DOHH2 (cell line): ENCODE results near the gene SPRR1A.

Experiments used
- H3F3A ChIP-seq: fragments of 200-600 bp; sonication (generic), shearing (Covaris generic); 2 replicates; pipeline ENCODE4 v1.6.0; 2016; ENCODE audit warnings: antibody characterized with exemption, mild to moderate bottlenecking; ENCODE audit not compliant: control insufficient read depth, insufficient read depth
- H3K27ac ChIP-seq: fragments of 200-600 bp; sonication (generic); 2 replicates; pipeline ENCODE4 v1.5.1; 2014; ENCODE audit warnings: low read depth, mild to moderate bottlenecking, low read length, moderate library complexity
- H3K27me3 ChIP-seq: fragments of 200-600 bp; sonication (generic); 2 replicates; pipeline ENCODE4 v1.6.1; 2014; ENCODE audit warnings: mild to moderate bottlenecking, low read length, mixed read lengths; ENCODE audit not compliant: control insufficient read depth
- H3K36me3 ChIP-seq: fragments of 200-600 bp; sonication (generic); 2 replicates; pipeline ENCODE4 v1.6.1; 2014; ENCODE audit warnings: mild to moderate bottlenecking, low read length, moderate library complexity, mixed read lengths; ENCODE audit not compliant: control insufficient read depth
- H3K4me1 ChIP-seq: fragments of 200-600 bp; sonication (generic); 2 replicates; pipeline ENCODE4 v1.6.1; 2014; ENCODE audit warnings: mild to moderate bottlenecking, low read length, mixed read lengths; ENCODE audit not compliant: control insufficient read depth
- H3K4me2 ChIP-seq: fragments of 200-600 bp; sonication (generic); 2 replicates; pipeline ENCODE4 v1.6.0; 2014; ENCODE audit warnings: mild to moderate bottlenecking, low read length, moderate library complexity
- H3K4me3 ChIP-seq: fragments of 200-600 bp; sonication (generic); 2 replicates; pipeline ENCODE4 v1.5.1; 2014; ENCODE audit warnings: mild to moderate bottlenecking, low read length, mixed read lengths
- H3K79me2 ChIP-seq: fragments of 200-600 bp; sonication (generic); 2 replicates; pipeline ENCODE4 v1.6.1; 2014; ENCODE audit warnings: mild to moderate bottlenecking, low read length, mixed read lengths; ENCODE audit not compliant: control insufficient read depth
- H3K9me2 ChIP-seq: fragments of 200-600 bp; sonication (generic); replicated peaks from 2 replicates; pipeline ENCODE4 v1.6.1; 2014; ENCODE audit warnings: mild to moderate bottlenecking, low read length, mixed read lengths; ENCODE audit not compliant: control insufficient read depth
- H3K9me3 ChIP-seq: fragments of 200-600 bp; sonication (generic); 2 replicates; pipeline ENCODE4 v1.6.1; 2014; ENCODE audit warnings: antibody characterized with exemption, low read length, mixed read lengths; ENCODE audit not compliant: control insufficient read depth, insufficient read depth
- H4K20me1 ChIP-seq: fragments of 200-600 bp; sonication (generic); 2 replicates; pipeline ENCODE4 v1.6.0; 2014; ENCODE audit warnings: low read depth, mild to moderate bottlenecking, antibody characterized with exemption, low read length, moderate library complexity; ENCODE audit not compliant: control insufficient read depth, insufficient read depth
- EZH2phosphoT487 ChIP-seq: fragments of 200-600 bp; sonication (generic); IDR thresholded peaks from 2 replicates; pipeline ENCODE4 v1.6.1; 2017; ENCODE audit warnings: borderline replicate concordance, mild to moderate bottlenecking, antibody characterized with exemption, low read length, moderate library complexity, mixed read lengths
- TF ChIP-seq, protein P1 (sequence below): fragments of 200-600 bp; sonication (generic); IDR thresholded peaks from one replicate; pipeline ENCODE4 v1.5.1; 2014; ENCODE audit warnings: antibody characterized with exemption, mild to moderate bottlenecking, low read depth, low read length; ENCODE audit not compliant: poor library complexity, severe bottlenecking

SPRR1A gene

DNA sequence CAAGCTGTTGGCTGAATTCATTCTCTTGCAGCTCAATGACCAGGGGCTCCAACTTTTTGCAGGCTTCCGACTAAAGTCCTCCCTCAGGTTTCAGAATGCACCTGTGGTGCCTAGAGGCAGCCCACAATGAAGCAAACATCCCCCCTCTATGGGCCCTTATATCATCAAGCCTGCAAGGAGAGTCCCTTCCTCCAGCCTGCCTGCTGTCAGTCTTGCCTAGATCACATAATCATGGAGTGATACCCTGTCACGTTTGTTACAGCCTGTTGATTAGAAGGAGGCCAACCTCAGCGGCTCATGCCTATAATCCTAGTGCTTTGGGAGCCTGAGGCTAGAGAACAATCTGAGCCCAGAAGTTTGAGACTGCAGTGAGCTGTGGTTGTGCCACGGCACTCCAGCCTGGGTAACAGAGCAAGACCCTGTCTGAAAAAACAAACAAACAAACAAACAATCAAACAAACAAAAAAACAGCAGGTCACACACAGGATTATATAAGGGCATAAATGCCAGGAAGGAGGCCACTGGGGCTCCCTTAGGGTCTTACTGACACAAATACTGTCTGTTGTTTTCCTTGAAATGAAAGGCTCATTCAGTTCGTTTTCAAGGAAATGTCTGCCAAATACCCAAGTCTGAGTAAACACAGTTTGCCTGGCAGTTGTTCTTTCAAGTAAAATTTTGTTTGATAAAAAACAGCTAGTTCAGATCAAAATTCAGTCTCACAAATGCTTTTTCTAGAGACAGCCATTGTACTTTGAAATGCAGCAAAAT lies 12.9 kb downstream of the SPRR1A start:
- no peaks in the 10 kb centered on the region for H3K36me3 ChIP-seq
- H3K9me2 ChIP-seq = no peaks in the 10 kb centered on the region
- H3K4me3 ChIP-seq = no peak overlapping the region
- no peaks in the 10 kb centered on the region for H3K27me3 ChIP-seq
- H3K9me3 ChIP-seq = no peaks in the 10 kb centered on the region
- no peaks in the 10 kb centered on the region for H3K4me1 ChIP-seq
- no peaks in the 10 kb centered on the region for H4K20me1 ChIP-seq
- H3K4me2 ChIP-seq = no peak overlapping the region
- no peaks in the 10 kb centered on the region for H3K79me2 ChIP-seq
- TF ChIP-seq EZH2phosphoT487 = no peak
- TF ChIP-seq, protein P1, sequence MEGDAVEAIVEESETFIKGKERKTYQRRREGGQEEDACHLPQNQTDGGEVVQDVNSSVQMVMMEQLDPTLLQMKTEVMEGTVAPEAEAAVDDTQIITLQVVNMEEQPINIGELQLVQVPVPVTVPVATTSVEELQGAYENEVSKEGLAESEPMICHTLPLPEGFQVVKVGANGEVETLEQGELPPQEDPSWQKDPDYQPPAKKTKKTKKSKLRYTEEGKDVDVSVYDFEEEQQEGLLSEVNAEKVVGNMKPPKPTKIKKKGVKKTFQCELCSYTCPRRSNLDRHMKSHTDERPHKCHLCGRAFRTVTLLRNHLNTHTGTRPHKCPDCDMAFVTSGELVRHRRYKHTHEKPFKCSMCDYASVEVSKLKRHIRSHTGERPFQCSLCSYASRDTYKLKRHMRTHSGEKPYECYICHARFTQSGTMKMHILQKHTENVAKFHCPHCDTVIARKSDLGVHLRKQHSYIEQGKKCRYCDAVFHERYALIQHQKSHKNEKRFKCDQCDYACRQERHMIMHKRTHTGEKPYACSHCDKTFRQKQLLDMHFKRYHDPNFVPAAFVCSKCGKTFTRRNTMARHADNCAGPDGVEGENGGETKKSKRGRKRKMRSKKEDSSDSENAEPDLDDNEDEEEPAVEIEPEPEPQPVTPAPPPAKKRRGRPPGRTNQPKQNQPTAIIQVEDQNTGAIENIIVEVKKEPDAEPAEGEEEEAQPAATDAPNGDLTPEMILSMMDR = no peak
- no peaks in the 10 kb centered on the region for H3F3A ChIP-seq
- H3K27ac ChIP-seq = no peak overlapping the region

DNA sequence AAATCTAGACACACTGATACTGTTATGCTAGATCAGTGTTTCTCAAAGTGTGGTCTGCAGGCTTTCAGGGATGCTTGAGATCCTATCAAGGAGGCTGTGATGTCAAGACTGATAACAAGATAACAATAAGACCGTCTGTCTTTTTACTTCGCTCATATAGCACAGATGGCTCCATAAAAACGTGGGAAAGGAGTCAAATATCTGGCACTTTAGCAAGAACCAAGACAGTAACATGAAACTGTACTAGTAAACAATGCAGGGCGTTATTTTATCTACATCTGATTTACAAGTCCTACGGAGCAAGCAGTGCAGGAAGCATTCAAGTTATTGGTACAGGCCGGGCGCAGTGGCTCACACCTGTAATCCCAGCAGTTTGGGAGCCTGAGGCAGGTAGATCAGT lies 14.0 kb downstream of the SPRR1A start:
- Histone ChIP-seq H3K27me3 (no peaks in the 10 kb centered on the region), H3K4me2 (no peak overlapping the region), H4K20me1 (no peaks in the 10 kb centered on the region), H3K4me3 (no peak overlapping the region), H3F3A (no peaks in the 10 kb centered on the region), H3K9me2 (no peaks in the 10 kb centered on the region), H3K27ac (no peak overlapping the region), H3K79me2 (no peaks in the 10 kb centered on the region), H3K9me3 (no peaks in the 10 kb centered on the region), H3K36me3 (no peaks in the 10 kb centered on the region), H3K4me1 (no peaks in the 10 kb centered on the region)
- TF ChIP-seq EZH2phosphoT487 = no peak
- TF ChIP-seq, protein P1 = no peak

DNA sequence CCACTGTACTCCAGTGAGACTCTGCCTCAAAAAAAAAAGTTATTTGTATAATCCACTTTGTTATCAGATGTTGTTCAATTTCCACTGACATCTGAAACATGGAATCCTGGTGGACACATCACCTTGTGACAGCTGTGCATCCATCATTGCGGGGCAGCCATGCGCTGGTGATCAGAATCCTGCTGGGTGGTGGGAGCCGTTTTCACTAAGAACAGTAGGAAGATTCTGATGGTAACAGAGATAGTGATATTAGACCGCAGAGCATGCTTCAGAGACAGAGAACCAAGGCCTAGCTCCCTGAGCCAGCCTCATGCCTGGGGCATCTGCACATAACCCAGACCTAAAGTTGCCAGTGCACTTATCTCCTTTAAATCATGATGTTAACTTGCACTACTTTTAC lies 14.6 kb downstream of the SPRR1A start:
- H3K9me3 ChIP-seq = no peaks in the 10 kb centered on the region
- no peaks in the 10 kb centered on the region for H3K36me3 ChIP-seq
- no peaks in the 10 kb centered on the region for H3K4me1 ChIP-seq
- H3K4me2 ChIP-seq = no peak overlapping the region
- no peaks in the 10 kb centered on the region for H3K9me2 ChIP-seq
- no peak overlapping the region for H3K27ac ChIP-seq
- H4K20me1 ChIP-seq = no peaks in the 10 kb centered on the region
- no peaks in the 10 kb centered on the region for H3K79me2 ChIP-seq
- no peaks in the 10 kb centered on the region for H3F3A ChIP-seq
- TF ChIP-seq EZH2phosphoT487 = no peak
- TF ChIP-seq, protein P1 = no peak
- H3K27me3 ChIP-seq = no peaks in the 10 kb centered on the region
- no peak overlapping the region for H3K4me3 ChIP-seq
